ENCODE results near the gene ACTR8.

The ACTR8 gene

DNA sequence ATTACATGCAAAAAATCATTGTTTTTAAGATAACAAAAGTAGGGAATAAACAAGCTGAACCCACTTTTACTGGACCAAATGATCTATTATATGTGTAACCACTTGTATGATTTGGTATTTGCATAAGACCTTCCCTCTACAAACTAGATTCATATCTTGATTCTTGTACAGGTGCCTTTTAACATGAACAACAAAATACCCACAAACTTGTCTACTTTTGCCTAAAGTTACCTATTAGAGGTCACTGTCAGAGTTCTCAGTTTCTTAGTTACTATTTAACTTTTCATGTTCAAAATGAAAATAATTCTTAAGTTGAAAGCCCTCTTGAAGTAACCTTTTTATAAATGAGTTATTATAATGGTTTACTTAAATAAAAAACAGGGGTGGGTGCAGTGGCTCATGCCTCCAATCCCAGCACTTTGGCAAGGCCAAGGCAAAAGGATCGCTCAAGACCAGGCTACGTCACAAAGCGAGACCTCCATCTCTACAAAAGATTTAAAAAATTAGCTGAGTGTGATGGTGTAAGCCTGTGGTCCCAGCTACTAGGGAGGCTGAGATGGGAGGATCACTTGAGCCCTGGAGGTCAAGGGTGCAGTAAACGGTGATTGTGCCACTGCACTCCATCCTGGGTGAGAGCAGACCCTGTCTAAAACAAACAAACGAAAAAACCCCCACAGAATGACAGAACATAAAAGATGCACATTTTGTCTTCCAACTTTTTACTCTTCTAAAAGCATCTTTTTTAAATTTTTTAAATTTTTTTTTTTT is 16.0 kb downstream of the ACTR8 start:
- DNase-seq (ENCODE audit: low read depth in 1 of 2, low spot score in 1 of 2), result no peak

DNA sequence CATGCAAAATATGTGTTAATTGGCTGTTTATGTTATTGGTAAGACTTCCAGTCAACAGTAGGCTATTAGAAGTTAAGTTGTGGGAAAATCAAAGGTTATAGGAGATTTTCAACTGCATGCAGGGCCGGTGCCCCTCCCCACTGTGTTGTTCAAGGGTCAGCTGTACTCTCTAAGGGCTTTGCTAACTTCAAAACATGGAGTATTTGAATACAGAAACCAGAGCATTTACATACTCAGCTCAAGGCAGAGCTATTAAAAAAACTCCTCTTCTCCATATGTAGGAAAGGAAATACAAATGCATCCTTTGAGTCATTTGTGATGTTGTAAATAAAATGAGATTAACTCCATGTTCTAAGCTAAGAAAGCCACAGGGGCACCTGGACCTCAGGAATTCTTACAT is 18.8 kb downstream of the ACTR8 start:
- no peak for DNase-seq (ENCODE audit: low read depth in 1 of 2, low spot score in 1 of 2)

DNA sequence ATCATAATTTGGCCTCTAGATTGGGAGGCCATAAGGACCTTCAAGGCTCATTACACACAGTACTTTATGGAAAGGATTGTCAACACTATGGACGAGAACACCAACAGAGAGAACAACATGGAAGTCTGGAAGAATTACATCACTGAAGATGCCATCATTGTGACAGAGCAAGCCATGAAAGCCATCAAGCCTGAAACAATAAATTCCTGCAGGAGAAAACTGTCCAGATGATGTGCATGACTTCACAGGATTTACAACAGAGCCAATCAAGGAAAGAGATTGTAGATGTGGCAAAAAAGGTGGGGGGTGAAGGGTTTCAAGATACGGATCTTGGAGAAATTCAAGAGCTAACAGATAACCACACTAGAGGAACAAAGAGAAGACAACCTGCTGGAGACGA is 19.7 kb downstream of the ACTR8 start:
- DNase-seq (ENCODE audit: low read depth in 1 of 2, low spot score in 1 of 2), result no peak

DNA sequence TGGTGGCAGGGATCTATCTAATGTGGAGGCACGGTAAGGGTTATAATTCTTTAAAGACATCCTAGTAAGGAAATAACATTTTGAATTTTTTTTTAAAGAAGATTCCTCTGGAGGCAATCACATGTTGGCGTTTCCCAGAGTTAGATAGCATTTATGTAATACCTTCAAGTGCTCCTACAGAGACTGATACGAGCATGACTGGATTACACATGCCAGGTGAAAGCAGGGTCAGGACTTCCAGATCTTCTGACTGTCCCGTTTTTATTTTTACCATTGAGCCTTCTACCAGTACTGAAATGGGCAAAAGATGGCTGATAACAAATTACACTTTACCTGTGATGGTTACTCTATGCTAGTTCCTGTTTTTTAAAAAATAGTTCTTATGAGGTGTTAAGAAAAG is 21.8 kb downstream of the ACTR8 start:
- no peak for DNase-seq (ENCODE audit: low read depth in 1 of 2, low spot score in 1 of 2)

DNA sequence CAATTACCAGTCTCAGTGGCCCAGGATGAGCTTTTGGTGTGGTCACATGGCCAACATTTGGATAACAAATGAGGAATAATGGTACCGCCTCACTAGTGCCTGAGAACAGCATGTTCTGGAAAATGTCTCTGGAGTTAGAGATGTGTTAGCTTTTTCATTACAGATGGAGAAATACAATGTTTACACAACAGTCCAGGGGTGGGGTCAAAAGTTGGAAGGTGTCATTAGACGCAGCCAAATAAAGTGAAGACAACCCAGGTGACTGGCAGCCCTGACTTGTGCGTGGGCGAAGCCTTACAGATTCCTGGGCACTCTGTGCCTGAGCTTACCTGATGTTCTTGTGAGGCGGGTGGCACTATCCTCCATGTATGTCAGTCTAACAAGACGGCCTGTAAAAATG is 22.8 kb downstream of the ACTR8 start:
- DNase-seq (ENCODE audit: low read depth in 1 of 2, low spot score in 1 of 2), result no peak

DNA sequence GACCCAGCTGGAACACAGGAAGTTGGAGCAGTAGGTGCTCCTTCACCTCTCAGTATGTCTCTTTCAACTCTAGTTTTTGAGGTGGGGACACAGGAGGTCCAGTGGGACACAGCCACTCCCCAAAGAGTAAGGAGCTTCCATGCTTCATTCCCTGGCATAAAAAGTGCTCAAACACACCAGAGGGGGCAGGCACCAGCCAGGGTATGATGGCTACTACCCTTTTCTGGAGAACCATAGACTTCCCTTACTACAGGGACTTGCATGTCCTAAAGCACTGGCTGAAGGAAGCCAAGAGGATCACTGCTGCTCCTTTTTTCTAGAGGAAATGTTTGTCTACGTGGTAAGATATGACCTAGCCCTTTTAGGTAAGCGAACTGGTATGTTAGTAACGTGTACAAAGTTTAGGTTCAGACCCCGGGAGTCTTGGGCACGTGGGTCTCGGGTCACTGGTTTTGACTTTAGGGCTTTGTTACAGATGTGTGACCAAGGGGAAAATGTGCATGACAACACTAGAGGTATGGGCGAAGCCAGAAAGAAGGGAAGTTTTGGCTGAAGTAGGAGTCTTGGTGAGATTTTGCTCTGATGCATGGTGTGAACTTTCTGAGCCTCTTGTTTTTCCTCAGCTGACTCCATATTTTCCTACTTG is 23.7 kb downstream of the ACTR8 start:
- DNase-seq (ENCODE audit: low read depth in 1 of 2, low spot score in 1 of 2), result no peak

DNA sequence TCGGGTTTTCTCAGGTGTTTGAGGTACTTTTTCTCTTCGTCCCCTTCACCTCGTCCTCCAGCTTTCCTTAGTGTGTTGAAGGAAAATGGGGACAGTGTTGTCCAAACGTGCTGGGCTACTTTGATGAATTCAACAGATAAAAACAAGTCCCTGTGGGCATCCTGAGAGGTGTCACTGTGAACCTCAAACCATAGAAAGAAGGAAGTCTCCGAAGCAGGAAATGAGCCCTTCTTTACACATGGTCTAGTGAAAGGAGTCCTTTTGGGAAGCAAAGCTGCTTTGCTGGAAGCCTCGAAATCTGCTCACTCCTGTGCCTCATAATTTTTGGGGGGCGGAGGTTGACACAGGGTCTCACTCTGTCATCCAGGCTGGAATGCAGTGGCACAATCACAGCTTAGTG is 25.0 kb downstream of the ACTR8 start:
- DNase-seq (ENCODE audit: low read depth in 1 of 2, low spot score in 1 of 2), result no peak

DNA sequence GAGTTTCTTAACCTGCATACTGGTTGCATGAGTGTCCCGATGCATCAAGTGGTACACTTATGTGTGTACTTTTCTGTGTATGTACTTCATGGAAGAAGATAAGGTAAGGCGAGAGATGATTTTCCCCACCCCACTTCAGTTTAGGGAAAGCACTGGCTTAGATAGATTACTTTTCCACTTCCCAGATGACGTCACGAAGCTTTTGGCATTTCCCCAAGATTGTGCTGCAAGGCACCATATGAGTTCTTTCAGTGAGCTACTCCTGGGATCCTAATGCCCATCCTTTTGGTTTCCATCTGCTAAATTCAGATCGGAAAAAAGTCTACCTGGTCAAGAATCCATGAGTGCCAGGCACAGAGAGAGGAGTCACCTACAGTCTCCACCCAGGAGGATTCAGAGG is 31.1 kb downstream of the ACTR8 start:
- DNase-seq (ENCODE audit: low read depth in 1 of 2, low spot score in 1 of 2), result no peak

DNA sequence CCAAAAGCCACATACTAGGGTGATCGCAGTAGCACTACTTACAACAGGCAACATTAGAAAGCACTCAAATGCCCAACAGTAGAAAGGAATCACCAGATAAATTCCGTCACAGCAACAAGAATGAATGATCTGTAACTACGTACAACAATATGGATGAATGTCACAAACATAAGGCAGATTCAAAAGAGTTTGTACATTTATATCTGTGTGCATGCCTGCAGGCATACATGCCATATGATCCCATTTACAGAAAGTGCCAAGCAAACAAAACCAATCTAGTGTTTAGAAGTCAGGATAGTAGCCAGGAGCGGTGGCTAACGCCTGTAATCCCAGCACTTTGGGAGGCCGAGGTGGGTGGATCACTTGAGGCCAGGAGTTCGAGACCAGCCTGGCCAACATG is 32.0 kb downstream of the ACTR8 start:
- DNase-seq (ENCODE audit: low read depth in 1 of 2, low spot score in 1 of 2), result no peak

DNA sequence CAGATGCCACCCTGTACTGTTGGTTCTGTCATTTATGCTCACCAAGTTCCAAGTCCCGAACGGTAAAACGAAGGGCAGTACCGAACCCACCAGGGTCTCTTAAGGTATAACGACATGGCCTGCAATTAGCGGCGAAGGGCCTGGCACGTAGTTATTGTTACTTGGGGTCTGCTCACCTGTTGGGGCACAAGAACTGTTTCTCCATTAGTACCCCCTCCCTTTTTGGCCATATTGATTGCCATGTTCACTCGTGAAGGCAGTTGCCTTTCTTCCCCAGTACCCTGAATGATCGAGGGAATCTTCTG is 35.1 kb downstream of the ACTR8 start:
- no peak for DNase-seq (ENCODE audit: low read depth in 1 of 2, low spot score in 1 of 2)

DNA sequence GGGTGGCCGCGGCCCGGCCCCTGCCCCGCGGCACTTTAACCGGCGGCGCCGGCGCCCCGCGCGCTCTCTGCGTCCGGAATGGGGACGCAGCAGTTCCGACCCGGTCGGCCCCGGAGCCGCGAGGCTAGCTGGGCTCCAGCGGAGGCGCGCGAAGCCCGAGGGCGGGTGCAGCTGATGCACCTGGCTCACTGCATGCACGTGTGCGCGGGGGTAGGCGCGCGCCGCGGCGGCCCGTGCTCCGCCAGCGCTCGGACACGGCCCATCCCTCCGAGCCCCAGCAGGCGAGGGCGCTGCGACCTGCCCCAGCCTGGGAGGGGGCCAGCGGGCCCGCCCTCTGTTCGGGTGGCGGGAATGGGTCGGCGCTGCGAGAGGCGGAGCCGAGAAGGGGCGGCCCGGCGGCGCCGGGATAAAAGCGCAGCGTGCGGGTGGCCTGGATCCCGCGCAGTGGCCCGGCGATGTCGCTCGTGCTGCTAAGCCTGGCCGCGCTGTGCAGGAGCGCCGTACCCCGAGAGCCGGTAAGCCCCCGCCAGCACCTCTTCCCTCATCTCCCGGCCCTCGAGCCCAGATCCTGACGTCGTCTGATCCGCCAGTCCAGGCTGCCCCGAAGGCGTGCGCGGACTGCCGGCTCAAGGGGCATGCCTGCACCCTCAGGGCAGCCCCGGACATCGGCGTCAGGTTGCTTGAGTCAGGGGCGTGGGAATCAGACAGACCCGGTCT is 35.7 kb downstream of the ACTR8 start, which contains the start of the genes CHDH and IL17RB:
Gene CHDH (minus strand): TSS at position 286 of the 717 bp plus-strand sequence. CDS start 22,411 bp downstream, outside the sequence.
Gene IL17RB (plus strand): TSS at position 435 of the 717 bp plus-strand sequence. CDS start 21 bp downstream, at position 456.
- DNase-seq (ENCODE audit: low read depth in 1 of 2, low spot score in 1 of 2), result no peak

DNA sequence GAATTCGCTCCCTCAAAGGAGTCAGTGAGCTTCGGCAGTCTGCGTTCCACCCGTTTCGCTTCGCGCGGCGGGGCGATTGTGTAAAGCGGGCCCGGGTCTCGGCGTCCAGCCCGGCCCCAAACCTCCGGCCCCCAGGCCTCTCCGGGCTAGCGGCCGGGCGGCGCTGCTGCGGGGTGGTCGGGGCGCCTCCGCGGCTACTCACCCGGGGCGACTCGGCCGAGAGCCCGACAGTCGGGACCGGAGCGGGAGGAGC is 36.1 kb downstream of the ACTR8 start:
- DNase-seq (ENCODE audit: low read depth in 1 of 2, low spot score in 1 of 2), result no peak

DNA sequence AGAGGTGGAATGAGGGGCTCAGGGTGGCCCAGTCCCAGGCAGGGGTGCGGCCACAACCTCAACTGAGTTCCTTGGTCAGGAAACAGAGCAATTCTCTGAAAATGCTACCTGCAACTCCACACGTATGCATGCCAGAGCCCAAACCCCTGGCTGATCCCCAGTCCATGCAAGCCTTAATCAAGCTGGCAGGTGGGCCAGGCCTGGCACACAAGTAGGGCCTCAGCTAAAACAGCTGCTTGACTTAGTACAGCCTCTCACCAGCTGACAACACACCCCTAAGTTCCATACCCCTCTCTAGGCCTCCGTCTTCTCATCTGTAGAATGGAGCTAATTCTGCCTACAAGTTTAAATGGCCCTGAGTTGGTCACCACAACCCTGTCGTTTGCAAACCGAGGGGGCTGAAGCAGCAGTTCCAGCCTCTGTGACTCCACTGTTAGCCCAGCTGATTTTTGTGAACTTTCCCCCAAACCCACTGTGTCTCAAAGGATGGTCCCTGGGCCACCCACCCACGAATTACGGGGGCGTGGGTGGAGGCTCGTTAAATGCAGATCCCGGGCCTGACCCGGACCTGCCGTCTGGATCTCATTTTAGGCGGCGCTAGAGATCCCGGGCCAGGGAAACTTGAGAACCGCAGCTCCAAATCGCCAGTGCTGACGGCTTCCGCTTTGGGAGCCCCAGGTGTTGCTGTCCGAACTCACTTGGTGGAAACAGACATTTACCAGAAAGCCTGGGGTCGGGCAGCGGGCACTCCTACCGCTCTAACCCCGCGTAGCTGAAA is 36.7 kb downstream of the ACTR8 start:
- no peak for DNase-seq (ENCODE audit: low read depth in 1 of 2, low spot score in 1 of 2)

DNA sequence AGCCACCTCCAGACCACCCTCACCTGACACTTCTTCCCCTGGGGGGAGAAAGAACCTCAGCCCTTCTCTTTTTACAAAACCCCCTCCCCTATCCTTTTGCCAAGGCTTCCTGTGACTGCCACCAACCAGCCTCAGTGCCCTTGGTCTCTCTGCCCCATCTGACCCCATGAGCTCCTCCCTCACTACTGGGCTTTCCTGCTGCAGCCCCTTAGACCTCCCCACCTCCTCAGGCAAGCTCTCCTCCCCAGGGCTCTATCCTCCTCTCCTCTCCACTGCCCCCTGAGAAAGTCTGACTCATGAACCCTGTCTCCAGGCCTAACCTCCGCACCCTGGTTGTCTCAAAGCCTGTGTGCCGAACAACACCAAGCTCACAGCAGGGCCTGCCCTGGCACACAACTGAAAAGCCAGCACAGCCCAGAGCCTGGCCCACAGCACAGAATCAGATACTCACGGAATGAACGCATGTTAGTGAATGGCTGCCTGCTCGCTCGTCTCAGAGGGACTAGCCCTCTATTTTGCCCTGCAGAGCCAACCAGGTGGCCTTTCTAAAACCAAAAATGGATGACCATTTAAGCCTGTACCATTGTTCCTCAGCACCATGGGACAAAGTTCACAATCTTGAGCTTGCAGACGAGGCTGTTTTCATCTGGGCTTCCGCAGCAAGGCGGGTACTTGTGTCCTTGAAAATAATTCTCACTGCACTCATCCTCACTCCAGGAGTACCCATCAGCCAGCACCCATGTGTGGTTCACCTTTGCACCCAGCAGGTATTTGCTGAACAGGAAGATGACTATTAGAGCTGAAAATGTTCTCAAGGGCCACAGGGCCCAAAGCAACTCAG is 37.5 kb downstream of the ACTR8 start:
- DNase-seq (ENCODE audit: low read depth in 1 of 2, low spot score in 1 of 2), result no peak

DNA sequence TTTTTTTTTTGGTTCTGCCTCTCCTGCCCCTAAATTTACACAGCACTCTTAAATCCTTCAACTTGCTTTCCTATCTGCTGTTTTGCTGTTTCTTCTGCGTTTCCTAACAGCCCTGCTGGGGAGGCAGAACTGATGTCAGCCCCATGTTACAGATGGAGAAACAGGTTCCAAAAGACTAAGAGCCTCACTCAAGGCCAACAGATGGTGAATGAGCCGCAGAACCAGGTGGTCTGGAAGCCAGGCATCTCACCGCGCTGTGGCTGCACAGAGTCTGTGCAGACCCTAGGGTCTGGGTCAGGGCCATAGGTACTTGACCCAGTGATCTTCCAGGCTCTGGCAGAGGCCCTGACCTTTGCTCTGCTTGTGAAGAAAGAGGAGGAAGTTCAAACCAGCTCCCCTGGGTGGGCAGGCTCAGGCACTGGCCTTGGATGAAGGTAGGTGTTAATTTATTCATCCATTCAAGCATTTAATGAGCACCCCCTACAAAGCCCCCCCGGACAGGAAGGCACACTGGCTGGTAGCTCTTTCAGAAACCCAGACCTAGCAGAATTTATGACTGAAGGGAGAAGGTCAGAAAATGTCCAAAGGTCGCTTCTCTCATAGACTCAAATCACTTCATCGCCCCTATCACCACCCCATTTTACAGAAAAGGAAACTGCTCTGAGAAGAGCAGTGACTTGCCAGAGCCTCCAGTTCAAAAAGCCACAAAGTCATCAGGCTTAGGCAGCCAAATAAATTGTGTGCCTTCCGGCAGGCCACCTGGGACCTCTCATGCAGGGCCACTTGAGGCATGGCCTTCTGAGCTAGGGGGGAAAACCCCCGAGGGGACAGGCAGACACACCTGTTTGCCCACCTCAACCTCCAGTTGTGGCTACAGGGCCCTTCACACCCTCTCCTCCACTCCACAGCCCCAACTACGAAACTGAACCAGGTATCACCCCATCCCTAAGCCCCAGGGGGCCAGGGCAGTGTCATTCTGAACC is 38.5 kb downstream of the ACTR8 start:
- no peak for DNase-seq (ENCODE audit: low read depth in 1 of 2, low spot score in 1 of 2)

DNA sequence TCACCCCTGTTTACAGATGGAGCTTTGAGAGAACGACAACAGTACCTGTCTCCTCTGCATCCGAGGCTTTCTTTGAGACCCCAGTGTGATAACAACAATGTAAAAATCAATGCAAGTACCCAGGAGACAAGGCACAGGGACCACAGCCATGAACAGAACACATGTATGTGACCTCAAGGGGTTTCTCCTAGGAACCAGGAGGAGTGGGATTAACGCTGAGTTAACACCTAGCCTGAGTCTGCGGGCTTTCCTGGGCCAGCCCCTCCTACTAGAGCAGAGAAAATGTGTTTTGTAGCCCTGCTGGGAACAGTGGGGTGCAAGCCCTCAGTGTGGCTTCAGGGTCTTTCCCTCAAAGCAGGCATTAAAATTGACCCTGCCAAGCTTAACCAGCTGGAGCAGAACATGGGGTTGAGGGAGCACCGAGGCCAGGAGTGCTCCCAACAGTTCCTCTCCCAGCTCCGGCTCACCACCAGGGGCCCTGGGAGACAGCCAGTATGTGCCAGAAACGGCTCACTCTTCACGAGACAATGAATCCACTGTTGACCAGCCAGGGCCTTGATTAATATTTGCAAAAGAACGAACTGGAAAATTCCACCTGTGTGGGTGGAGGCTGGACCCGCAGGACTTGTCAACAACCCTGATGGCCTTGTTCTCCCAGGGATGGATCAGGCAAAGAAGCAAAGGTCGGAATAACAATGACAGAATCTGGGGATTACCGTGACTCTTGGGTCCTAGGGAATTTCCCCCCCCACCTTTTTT is 39.3 kb downstream of the ACTR8 start:
- DNase-seq (ENCODE audit: low read depth in 1 of 2, low spot score in 1 of 2), result no peak

DNA sequence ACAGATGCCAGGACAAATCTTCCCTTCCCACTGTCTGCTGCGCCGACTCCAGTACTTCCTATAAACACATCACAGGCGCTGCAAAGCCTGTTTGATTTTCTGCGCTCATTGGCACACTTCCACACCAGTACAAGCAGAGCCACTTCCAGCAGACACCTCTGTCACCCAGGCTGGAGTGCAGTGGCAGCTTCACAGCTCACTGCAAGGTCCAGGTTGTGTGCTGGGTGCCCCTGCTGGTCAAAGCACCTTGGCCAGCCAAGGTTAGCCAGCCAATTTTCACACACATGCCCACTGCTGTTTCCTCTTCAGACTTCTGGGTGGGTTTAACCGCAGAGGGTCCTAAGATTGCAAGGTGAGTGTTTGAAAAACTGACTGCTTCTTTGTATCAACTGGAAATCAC is 40.7 kb downstream of the ACTR8 start:
- no peak for DNase-seq (ENCODE audit: low read depth in 1 of 2, low spot score in 1 of 2)

DNA sequence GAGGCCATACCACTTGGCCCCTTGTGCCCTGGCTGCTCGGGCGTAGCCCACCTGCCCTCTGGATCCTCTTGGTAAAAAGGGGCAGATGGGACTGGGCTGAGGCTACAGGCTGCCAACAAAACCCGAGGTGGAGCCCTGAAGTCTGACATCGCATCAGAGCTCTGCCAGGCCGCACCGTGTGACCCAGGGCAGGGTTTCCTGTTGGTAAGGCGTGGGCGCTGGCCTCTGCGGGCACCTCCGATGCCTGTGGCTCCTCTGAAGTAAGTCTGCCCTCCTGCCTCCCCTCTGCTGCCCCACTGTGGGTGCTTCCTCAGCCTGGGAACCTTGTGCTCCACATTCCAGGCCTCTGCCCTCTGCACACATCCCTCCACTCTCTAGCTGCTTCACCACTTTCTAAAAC is 44.6 kb downstream of the ACTR8 start:
- DNase-seq (ENCODE audit: low read depth in 1 of 2, low spot score in 1 of 2), result no peak

Measured in activated CD4-positive, alpha-beta T cell treated with anti-CD3 and anti-CD28 coated beads, Interleukin-2, amount 50 U/mL, for 24 hours (primary cell).